GM18498 (cell line): ENCODE measurements around the gene AKR1C4.
"Not testable (repeated sequence)": the region's sequence is repeated elsewhere in the genome, so short reads cannot be mapped to it uniquely, and the experiment has no call there.

Source experiments
- ATAC-seq: cut with Tn5 transposase; IDR thresholded peaks from one replicate; pipeline ENCODE4 v1.9.1; 2021; ENCODE audit warnings: mild to moderate bottlenecking, moderate library complexity; ENCODE audit not compliant: unreplicated experiment

Gene AKR1C4

GRCh38 chr10:5196702-5197113 lies at the start of gene AKR1C4:
TSS of gene AKR1C4 (plus strand) at chr10:5196837. CDS start at chr10:5196868, 31 bp downstream.
- no peak for ATAC-seq

GRCh38 chr10:5146920-5147254 lies 49.8 kb upstream of the AKR1C4 start:
- ATAC-seq: no peak

GRCh38 chr10:5147255-5147980 lies 49.2 kb upstream of the AKR1C4 start:
- no peak for ATAC-seq

- no peak for ATAC-seq
These were observed 48.5 kb upstream of the AKR1C4 start for GRCh38 chr10:5147981-5148677.

- ATAC-seq: no peak
These were observed 48.0 kb upstream of the AKR1C4 start for GRCh38 chr10:5148678-5149032.

GRCh38 chr10:5151076-5151475 lies 45.6 kb upstream of the AKR1C4 start:
- no peak for ATAC-seq

GRCh38 chr10:5155951-5156350 lies 40.7 kb upstream of the AKR1C4 start:
- no peak for ATAC-seq

- no peak for ATAC-seq
These were observed 39.1 kb upstream of the AKR1C4 start for GRCh38 chr10:5157501-5157900.

- ATAC-seq: no peak
These were observed 37.5 kb upstream of the AKR1C4 start for GRCh38 chr10:5159126-5159525.

- ATAC-seq: no peak
These were observed 33.1 kb upstream of the AKR1C4 start for GRCh38 chr10:5163487-5163886.

- ATAC-seq: no peak
These were observed 30.9 kb upstream of the AKR1C4 start for GRCh38 chr10:5165738-5166137.

GRCh38 chr10:5168897-5169420 lies 27.7 kb upstream of the AKR1C4 start:
- ATAC-seq: no peak

- ATAC-seq: not testable (repeated sequence)
These were observed 21.1 kb upstream of the AKR1C4 start for GRCh38 chr10:5175581-5175980.

- ATAC-seq: not testable (repeated sequence)
These were observed 16.1 kb upstream of the AKR1C4 start for GRCh38 chr10:5180503-5180902.

GRCh38 chr10:5183923-5184322 lies 12.7 kb upstream of the AKR1C4 start:
- ATAC-seq: no peak

- ATAC-seq: no peak
These were observed 11.5 kb upstream of the AKR1C4 start, which contains the start of gene AKR1C8 for GRCh38 chr10:5184987-5185775. TSS of gene AKR1C8 (minus strand) at chr10:5185150. CDS start at chr10:5185104, 46 bp downstream.

GRCh38 chr10:5187867-5188266 lies 8.8 kb upstream of the AKR1C4 start:
- no peak for ATAC-seq

- ATAC-seq: no peak
These were observed 8.3 kb upstream of the AKR1C4 start for GRCh38 chr10:5188358-5188757.

- no peak for ATAC-seq
These were observed 2.2 kb upstream of the AKR1C4 start for GRCh38 chr10:5194431-5194830.

- ATAC-seq: no peak
These were observed 786 bp upstream of the AKR1C4 start for GRCh38 chr10:5195727-5196374.

- ATAC-seq: no peak
These were observed 1.7 kb downstream of the AKR1C4 start for GRCh38 chr10:5198386-5198785.
